Fibroblast of skin of back (primary cell): ENCODE results near the gene VSNL1.

Source experiments
- DNase-seq: peaks from one replicate; pipeline ENCODE4 v3.0.0-alpha.2; 2013

VSNL1 gene

DNA sequence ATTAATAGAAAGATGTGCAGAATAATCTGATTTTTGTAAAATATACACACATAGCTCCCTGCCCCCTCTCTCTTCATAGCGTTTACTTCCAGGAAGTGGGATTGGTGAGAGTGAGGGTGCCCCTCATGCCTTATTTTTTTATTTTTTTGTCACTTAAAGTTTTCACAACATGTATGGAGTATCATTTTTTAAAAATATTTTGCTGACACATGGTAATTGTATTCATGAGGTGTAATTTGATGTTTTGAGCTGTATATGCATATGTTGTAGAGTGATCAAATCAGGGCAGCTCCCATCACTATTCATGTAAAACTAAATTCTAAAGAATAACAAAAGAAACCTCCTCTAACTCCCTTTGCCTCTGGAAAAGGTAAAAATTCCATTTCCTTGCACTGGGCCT lies 74.7 kb downstream of the VSNL1 start:
- DNase-seq: no peak

- DNase-seq: peak; percentile 53
Measured at GRCh38 chr2:17615728-17616351, 75.3 kb downstream of the VSNL1 start.

- no peak for DNase-seq
Measured at GRCh38 chr2:17616405-17616804, 75.9 kb downstream of the VSNL1 start.

DNA sequence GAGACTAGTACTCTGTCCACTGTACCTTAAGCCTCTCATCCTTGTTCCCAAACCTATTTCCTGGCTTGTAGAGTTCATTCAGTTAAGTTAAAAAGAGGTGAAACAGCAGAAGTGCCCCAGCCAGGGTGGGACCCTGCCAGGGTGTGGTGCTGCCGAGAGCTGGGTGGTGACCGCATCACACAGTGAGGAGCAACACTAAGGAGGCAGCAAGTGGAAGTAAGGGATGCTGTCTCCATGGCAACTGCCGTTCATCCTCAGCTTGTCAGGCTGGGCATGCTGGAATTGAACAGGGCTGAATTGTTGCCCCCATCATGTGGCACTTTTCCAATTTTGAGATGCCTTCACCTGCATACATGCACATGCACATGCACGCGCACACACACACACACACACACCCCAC lies 77.0 kb downstream of the VSNL1 start:
- no peak for DNase-seq

DNA sequence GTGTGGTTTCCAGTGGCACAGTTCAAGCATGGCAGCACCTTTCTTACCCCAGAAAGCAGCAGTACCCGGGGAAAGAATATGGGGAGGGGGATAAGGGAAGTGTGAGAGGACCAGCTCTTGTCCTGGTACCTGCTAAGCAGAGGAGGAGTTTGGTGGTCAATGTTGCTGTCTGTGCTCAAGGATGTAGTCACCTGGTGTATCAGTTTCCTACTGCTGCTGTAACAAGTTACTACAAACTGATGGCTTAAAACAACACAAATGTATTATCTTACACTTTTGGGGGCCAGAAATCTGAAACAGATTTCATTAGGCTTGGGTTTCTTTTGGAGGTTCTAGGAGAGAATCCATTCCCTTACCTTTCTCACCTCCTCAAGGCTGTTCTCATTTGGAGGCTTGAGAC lies 77.5 kb downstream of the VSNL1 start:
- no peak for DNase-seq

DNA sequence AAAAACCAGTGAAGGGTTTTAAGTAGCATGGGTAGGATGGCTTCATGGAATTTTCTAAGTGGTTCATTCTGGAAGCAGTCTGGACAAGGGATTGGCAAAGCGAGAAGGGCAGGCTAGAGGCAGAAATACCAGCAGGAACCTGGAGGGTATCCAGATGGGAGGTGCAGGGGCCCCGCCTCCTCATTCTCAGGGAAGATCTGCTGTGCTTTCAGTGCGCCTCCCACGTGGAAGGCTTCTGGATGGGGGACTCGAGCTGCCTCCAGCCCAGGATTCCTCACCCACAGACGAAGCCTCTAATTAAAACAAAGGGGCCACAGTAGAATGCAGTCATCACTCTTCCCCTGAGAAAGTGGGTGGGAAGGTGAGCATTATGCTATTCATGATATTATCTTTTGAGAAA lies 79.8 kb downstream of the VSNL1 start:
- peak; percentile 49 for DNase-seq

DNA sequence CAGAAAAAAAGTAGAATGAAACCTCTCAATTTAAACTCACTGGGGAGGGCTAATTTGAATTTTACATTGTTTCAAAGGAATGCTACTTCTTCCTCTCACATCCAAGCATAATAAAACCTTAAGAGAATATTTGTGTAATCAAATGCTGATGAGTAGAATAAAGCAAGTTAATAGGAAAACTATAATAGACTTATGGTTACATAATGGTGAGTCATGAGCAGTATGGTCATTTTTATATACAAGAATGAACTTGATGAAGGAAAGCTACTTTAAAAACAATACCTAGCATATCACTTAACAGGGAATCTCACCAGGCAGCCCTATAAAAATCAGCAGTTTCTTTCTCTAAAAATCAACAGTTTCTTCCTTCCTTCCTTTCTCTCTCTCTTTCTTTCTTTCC lies 80.3 kb downstream of the VSNL1 start:
- peak; percentile 68 for DNase-seq

GRCh38 chr2:17621781-17622180 lies 81.3 kb downstream of the VSNL1 start:
- peak; percentile 91 for DNase-seq

DNA sequence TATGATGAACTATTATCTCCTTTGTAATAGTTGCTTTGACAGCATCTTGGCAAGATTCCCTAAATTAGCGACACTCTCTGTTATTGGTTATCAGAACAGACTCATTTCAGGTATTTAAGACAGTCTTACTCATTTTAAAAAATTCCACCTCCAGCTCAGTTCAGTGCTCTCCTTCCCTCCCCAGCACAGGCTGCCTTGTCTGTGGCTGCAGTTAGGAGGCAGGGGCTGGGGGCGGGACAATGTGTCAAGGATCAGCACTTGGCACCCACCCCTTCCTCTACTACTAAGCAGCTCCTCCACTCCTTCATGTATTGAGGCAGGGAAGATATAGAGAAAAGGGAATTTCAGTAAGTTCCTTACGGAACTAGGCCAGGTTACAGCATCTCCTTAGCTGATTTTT lies 85.0 kb downstream of the VSNL1 start:
- DNase-seq: no peak

- DNase-seq: no peak
Measured at GRCh38 chr2:17626986-17627385, 86.5 kb downstream of the VSNL1 start.

DNA sequence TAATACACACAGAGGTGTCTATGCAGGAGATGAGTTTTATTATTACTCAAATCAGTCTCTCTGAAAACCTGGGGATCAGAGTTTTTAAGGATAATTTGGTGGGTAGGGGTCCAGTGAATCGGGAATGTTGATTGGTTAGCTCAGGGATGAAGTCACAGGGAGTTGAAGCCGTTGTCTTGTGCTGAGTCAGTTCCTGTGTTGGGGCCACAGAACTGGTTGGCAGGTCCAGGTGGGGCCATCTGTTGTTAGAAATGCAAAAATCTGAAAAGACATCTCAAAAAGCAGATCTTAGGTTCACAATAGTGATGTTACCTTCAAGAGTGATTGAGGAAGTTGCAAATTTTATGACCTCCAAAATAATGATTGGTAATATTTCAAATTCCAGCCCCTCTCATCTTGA lies 86.9 kb downstream of the VSNL1 start:
- no peak for DNase-seq

DNA sequence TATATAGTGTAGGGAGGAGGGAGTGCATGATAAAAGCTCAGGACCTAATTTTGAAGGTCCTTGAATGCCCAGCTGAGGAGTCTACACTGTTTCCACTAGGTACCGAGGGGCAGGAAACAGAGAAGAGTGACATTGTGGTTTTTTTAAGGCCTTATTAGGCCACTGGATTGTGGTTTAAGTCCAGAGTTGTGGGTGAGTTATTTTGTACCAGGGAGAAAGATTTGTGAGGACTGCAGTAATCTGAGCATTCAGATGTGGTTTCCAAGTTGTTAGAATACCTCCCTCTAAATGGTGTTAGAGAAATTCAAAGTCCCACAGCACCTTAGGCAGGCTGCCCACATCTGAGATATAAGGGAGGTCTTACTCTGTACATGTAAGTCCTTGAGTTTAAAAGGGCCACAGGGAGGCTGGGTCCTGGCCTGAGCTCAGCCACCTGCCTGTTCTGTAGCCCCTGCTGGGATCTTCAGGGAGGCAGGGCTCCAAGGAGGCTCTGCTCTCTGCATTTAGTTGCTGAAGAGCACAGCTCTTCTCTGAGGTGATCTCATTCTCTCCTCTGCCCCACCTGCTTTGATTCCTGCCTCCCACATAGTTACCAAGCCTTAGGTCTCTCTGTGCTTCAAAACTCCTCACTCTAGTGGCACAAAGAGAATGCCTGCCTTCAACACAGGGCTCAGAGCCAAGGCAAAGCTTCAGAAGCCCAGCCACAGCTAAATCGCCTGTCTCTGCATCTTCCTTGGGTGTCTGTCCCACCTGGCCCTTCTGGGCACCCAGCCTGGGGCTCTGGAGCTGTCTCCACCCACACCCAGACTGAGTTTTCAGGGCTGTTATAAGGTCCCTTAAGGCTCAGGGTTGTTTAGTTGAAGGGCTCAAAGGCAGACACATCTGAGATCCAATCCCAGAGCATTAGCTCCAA lies 88.1 kb downstream of the VSNL1 start:
- DNase-seq: no peak

DNA sequence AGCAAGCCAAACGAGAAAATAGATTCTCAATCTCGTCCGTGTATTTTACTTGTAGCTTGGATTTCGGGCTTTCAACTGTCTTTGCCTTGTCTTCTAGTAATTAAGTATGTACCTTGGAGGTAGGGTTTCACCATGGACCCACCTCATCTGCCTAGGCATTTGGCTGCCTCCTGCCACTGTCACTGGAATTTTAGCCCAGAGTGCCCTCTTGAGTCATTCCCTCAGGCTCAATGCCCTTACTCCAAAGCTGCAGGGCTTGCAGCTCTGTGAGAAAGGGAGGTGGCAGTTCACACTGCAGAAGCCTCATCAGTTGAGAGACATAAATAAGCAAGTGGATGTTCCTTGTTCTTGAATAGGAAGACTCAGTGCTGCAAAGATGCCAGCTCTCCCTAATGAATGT lies 89.6 kb downstream of the VSNL1 start:
- no peak for DNase-seq

DNA sequence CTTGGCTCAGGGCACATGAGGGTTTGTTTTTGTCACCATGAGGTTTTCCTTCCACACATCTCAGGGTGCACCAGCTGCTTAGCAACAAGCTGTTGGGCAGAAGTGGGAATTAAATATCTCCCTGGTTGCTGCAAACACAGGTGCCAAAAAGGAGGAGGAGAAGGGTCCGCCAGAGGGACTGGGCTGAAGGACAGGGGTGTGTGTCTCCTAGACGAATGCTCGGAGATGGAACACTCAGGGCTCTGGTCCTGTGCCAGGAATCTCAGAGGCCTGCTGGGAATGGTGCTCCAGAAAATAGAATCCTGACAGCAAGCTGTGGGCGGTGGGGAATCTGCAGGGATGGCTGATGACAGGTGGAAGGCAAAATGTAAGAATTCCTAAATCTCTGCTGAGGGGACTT lies 94.5 kb downstream of the VSNL1 start:
- no peak for DNase-seq

DNA sequence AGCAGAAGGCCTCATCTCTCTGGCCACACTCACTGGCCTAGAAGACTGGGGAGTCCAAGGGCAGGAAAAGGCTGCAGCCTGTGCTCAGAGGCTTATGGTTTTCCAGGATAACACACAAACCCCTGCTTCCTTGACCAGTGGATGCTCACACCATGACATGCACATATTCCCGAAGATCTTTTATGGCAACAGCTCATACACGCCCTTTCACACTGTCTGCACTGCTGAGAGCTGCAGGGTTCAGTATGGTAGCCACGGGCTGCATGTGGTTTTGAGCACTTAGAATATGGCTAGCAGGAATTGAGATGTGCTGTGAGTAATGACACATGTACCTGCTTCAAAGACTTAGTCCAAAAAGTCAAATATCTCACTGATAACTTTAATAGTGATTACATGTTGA lies 95.8 kb downstream of the VSNL1 start:
- no peak for DNase-seq

- no peak for DNase-seq
Measured at GRCh38 chr2:17637131-17637906, 96.8 kb downstream of the VSNL1 start.

DNA sequence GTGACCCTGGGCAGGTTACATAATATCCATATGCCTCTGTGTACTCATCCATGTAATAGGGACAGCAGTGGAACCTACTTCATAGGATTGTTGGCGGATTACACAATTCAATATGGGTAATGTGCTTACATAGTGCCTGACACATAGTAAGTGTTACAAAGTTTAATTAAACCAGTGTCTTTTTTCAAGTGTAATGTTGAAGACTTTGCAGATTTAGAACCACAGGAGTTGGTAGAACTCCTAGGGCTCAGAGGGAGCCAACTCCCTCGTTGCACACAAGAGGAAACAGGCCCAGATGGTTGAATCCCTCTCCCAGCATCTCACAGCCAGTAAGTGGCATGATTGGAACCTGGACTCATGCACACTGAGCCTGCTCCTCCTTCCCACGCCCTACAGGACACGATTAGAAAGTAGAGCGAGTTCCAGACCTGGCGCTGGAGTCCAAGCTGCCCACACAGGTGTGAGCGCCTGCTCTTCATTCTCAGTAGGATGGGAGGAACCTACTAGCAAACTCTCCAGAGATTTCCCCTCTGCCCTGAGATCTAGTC lies 97.8 kb downstream of the VSNL1 start:
- DNase-seq: no peak

DNA sequence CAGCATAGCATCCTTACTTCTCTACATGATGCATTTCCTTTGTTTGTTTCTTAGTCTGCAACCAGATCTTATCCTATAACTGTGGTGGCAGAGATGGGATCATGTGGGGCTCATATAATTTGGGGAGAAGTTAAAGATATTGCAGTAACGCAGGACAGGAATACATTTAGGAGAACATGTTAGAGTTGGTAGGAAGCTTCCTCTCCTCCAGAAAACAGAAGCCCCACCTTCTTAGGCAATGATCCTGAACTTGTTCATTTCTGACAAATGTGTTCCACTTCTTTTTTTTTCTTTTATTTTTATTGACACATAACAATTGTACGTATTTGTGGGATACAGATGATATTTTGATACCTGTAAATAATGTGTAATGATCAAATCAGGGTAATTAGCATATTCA lies 99.9 kb downstream of the VSNL1 start:
- DNase-seq: no peak

DNA sequence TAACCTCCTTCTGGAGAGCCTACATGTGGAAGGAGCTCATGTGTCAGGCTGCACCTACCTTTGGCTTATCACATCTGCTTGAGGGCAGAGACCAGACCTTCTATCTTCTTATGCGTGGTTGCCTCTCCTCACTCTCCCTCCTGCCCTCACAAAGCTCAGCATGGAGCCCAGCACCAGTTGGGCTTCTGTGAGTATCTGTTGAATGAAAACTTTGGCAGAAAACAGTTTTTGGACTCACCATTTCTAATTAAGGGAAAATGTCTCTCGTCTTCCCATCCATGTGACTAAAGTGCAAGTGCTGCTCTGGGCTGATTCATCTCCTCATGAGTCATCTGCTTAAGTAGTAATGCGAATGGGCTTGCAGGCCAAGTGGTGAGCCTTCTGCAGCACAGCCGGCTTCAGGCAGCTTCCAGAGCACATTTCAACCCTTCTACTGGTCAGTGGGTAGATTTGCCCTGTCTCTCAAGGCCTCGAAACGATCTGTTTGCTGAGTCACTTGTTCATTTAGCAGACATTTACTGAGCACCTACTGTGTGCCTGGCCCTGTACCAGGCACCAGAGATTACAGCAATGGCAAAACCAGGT lies 102.6 kb downstream of the VSNL1 start:
- DNase-seq: peak; percentile 93

- peak; percentile 40 for DNase-seq
Measured at GRCh38 chr2:17644997-17645720, 104.7 kb downstream of the VSNL1 start.

DNA sequence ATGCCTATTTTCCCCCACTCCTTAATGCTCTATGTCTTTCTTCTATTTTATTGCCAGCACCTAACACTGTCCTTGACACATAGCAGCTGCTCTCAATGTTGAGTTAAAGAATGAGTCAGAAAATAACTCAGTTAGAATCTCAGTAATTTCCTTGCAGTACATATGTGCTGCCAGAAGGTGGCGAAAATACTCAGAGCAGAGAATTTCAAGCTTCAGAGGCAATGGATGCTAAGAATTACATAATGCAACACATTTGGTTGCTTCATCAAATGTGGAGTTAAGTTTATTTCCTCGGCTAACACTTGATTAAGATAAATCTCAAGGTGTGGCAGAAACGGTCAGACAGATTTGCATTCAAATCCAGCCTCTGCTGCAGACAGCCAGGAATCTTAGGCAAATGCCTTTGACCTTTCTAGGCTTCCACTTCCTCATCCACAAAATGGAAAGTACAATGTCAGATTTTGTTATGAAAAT lies 105.6 kb downstream of the VSNL1 start:
- peak; percentile 83 for DNase-seq
